NCI-H2196 treated with DMSO at 0.1 percent for 48 hours (cell line): ENCODE measurements around the gene AOPEP.

Experiments
- DNase-seq: peaks from one replicate; lab custom pipeline; 2025; ENCODE audit not compliant: unreplicated experiment; lab: John Stamatoyannopoulos, UW

Gene AOPEP

DNA sequence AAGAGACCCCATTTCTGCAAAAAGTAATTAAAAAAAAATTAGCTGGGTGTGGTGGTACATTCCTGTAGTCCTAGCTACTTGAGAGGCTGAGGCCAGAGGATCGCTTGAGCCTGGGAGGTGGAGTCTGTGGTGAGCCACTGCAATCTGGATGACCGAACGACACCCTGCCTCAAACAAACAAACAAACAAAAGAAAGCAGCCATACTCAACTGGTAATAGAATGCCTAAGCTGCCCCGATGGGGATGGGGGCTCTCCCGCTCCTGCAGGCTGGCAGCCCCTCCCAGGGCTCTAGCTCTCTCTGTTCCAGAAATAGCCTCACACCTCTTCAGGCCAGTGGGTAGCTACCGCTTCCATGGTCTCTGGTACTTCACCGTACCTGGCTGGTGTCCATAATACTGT, 349.2 kb downstream of the AOPEP start:
- DNase-seq, result no peak

- no peak for DNase-seq
Observed at GRCh38 chr9:95076696-95077052, 350.2 kb downstream of the AOPEP start.

DNA sequence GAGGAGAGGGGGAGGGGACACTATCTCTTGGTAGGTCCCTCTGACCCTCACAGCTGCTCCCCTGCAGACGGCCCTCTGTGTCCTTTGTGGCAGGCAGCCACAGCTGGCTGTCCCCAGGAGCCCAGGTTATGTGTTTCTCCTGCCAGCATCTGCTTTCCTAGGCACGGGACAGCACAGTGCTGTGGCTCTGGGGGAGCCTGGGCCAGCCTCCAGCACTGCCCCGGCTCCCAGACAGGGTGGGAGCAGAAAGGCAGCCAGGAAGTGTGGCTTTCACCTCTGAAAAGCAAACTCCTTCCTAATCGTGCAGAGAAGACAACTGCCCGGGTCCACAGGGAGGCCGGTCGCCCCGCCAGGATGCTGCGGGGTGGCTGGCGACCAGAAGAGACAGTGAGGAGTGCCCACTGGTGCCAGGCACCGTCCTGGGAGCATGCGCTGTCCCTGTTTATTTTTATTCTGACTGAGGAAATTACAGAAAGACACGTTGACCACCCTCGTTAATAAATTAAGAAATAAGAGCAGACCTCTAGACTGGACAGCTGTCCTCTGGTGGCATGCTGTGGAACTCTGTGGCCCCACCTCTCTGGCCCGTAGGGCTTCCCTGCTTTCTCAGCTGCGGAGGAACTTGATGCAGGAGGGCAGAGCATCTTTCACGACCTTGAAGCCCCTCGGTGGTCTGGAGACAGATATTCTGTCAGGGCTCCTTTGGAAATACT, 350.7 kb downstream of the AOPEP start:
- DNase-seq, result no peak

- DNase-seq, result no peak
Observed at GRCh38 chr9:95077766-95078370, 351.4 kb downstream of the AOPEP start.

GRCh38 chr9:95078511-95078910, 352.0 kb downstream of the AOPEP start:
- no peak for DNase-seq

DNA sequence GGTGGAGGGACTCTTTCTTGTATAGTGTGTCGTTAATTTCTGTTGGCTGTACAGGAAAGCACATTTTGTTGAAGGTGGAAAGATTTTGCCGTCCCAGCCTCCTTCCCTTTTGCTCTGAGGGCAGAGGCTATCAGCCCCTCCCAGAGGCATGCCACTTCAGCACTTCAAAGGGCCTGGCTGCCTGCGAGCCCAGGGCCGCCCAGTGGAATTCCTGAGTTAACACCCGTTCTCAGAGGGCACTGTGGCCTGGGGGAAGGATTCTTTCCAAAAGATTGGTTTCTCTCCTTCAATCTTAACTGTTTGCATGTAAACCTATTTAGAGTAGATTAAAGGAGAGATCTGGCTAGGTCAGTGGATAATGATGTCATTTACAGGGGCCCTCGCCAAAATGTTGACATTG, 352.4 kb downstream of the AOPEP start:
- no peak for DNase-seq

DNA sequence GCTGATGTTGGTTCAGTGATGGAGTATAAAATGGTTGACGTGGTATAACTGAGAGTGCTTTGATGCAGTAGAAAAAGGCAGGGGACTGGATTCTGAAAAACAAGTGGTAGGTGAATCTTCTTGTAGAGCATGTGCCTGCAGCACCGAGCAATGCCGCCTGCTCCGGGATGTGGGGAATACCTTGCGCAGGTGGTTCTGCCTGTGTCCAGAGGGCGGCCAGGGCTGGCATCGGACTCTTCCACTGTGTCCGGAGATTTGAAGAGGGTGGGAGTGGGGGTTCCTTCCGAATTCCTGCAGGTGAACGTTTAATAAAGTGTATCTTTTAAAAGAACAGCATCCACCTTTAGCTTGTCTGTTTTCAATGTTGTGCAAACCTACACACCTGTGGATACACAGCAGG, 353.0 kb downstream of the AOPEP start:
- no peak for DNase-seq

- no peak for DNase-seq
Observed at GRCh38 chr9:95080961-95081647, 354.6 kb downstream of the AOPEP start.

GRCh38 chr9:95081998-95082397, 355.5 kb downstream of the AOPEP start:
- DNase-seq, result no peak

- no peak for DNase-seq
Observed at GRCh38 chr9:95082401-95083084, 356.0 kb downstream of the AOPEP start.

- no peak for DNase-seq
Observed at GRCh38 chr9:95083086-95083768, 356.7 kb downstream of the AOPEP start.

DNA sequence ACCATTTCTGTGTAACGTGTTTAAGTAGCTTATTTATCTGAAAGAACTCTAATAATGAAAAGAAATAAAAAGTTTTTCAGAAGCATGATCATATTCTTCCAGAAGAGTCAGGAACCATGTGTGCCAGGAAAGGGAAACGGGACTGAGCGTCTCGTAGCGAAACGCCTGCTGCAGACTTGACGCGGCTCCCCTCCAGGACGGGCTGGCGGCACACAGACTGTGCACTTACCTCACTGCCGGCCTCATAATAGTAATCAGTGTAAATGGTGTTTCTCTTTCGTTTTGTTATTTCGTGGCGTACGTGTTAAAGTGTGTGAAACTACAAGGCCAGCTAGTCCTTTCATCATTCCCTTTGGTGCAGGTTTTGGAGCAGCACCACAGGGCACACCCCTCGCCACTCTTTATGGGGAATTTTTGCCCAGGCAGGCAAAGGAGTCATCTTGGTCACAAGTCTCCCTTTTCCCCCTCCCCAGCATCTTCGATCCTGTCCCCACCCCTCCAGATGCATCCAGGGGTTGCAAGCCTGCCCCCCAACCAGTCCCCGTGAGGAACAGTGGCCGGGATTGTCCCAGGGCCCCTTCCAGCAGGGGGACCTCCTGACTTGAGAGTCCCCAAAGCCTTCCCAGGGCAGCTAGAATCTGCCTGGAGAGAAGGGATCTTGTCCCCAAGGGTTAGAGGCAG, 357.9 kb downstream of the AOPEP start:
- no peak for DNase-seq

GRCh38 chr9:95085036-95085770, 358.7 kb downstream of the AOPEP start:
- DNase-seq, result no peak

DNA sequence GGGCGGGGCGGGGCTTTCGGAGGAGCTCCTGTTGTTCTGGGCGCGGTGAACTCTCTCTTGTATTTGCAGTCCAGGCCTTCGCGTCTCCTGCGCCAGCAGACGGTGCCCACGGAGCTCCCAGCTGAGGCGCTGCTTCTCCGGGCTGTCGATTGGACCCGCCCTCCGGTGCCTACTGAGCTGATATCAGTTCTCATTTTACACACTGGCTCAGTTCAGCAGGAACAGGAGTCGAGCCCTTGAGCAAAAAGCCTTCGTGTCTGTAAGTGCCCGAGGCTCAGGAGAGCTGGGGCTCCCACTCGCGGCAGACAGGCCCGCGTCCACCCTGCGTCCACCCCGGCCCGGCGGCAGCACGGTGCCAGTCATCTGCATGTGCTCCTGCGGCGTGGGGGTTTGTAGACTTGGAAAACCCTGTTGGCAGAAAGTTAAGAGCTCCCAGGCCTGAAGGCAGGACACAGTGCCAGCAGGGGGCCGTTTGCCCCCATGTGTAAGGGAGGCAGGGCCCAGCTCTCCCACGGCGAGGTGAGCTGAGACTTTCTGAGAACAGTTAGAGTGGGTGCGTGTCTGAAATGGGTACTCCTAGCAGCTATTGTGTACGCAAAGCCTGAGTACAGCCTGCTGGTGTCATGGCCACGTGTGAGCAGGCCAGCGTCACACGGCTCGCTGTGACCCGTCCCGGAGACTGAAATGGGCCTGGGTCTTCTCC, 359.5 kb downstream of the AOPEP start:
- no peak for DNase-seq

DNA sequence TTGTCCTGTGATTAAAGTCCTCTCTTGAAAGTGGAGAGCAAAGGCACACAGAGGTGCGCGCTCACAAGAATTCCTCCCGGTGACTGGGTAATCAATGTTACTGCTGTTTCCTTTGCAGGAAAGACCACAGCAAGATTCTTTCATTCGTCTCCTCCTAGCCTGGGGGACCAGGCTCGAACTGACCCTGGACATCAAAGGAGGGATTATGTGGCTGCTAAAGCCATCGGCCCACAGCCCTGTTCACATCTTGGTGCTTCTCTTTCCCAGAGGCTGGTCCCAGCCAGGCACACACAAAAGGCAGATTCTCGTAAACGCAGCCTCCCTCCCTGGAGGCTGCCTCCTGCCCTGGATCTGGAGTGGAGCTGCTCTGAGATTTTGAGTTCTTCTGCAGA, 360.1 kb downstream of the AOPEP start:
- no peak for DNase-seq

- no peak for DNase-seq
Observed at GRCh38 chr9:95087659-95088242, 361.3 kb downstream of the AOPEP start.

DNA sequence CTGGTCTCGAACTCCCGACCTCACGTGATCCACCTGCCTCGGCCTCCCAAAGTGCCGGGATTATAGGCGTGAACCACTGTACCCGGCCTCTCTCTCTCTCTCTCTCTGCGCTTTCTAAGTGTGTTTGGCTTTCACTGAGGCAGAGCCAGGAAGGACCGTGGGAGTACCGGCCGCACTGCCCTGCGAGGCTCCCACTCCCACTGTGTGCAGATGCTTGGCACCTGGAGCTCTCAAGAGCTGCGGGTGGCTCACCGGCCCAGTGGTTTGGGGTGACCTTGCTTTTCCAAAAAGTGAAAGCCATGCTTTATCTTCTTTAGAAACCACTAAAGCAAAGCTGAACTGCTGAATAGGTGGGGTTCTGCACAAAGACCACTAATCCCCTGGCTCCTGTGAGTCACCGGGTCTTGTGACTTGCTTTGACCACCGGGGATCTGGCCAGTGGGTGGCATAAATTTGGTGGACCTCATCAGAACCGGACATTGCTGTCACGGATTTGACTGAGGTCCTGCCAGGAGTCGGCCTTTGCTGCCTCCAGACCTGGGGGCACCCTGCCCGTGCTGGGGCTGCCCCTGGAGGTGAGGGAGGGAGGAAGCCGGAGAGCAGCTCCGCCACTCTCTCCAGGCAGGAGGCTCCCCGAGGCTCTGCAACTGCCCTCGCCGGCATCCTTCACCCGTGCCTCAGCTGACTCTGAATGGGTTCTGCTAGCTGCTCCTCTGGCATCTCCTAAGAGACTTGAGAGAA, 362.1 kb downstream of the AOPEP start:
- DNase-seq, result no peak

GRCh38 chr9:95089257-95090022, 362.9 kb downstream of the AOPEP start:
- no peak for DNase-seq
